Astrocyte of the cerebellum (primary cell): Measurements from ENCODE around the gene HS2ST1.

ENCODE experiments used
- DNase-seq: peaks from one replicate; pipeline ENCODE4 v3.0.0-alpha.2; 2011; ENCODE audit warnings: low read depth
- H3K4me3 ChIP-seq: 2 replicates; pipeline ENCODE4 v1.5.1; 2011; ENCODE audit warnings: mild to moderate bottlenecking, low read depth, low read length, moderate library complexity
- CTCF ChIP-seq: IDR thresholded peaks from 2 replicates; pipeline ENCODE4 v1.5.1; 2012; ENCODE audit warnings: low read length, low read depth, moderate library complexity, mild to moderate bottlenecking; ENCODE audit errors: missing control alignments
- in situ Hi-C: cut with HindIII; loops from 2 replicates; pipeline ENCODE4 v1.10.0; 2017; ENCODE audit warnings: low sequenced_read_pairs

HS2ST1 gene

GRCh38 chr1:86924324-86924960 is 10.0 kb downstream of the HS2ST1 start:
- no peak overlapping the region for H3K4me3 ChIP-seq
- in situ Hi-C loops, result no loop called here
- DNase-seq, result no peak
- TF ChIP-seq CTCF, result no peak

GRCh38 chr1:86925742-86926141 is 11.3 kb downstream of the HS2ST1 start:
- DNase-seq, result no peak
- H3K4me3 ChIP-seq, result no peak overlapping the region
- in situ Hi-C loops, result no loop called here
- no peak for TF ChIP-seq CTCF

- DNase-seq, result no peak
- in situ Hi-C loops, result no loop called here
- no peak overlapping the region for H3K4me3 ChIP-seq
- TF ChIP-seq CTCF, result no peak
Measured at GRCh38 chr1:86926883-86927282, 12.4 kb downstream of the HS2ST1 start.

GRCh38 chr1:86928819-86929218 is 14.4 kb downstream of the HS2ST1 start:
- no peak overlapping the region for H3K4me3 ChIP-seq
- TF ChIP-seq CTCF, result no peak
- DNase-seq, result no peak
- in situ Hi-C loops, result no loop called here

GRCh38 chr1:86933051-86933450 is 18.6 kb downstream of the HS2ST1 start:
- no peak for TF ChIP-seq CTCF
- in situ Hi-C loops, result no loop called here
- no peak for DNase-seq
- no peak overlapping the region for H3K4me3 ChIP-seq

GRCh38 chr1:86933562-86934377 is 19.3 kb downstream of the HS2ST1 start:
- H3K4me3 ChIP-seq, result no peak overlapping the region
- no peak for TF ChIP-seq CTCF
- no peak for DNase-seq
- in situ Hi-C loops, result no loop called here
